NCI-H460 (cell line): ENCODE results near the gene KLHL22. TPM values are rescaled to one million over a fixed set of nuclear protein-coding genes. Genes with fewer than 3 reads are reported as not detected.
A peak's percentile ranks its signal among the peaks of the same experiment; 100 is the strongest.
"Not testable (repeated sequence)": the region's sequence is repeated elsewhere in the genome, so short reads cannot be mapped to it uniquely, and the experiment has no call there.

Experiments used
- DNase-seq: peaks from one replicate; pipeline ENCODE4 v3.0.0-alpha.2; 2016; ENCODE audit warnings: low read depth; ENCODE audit errors: extremely low read depth
- total RNA-seq: library from RNA; depleted of rRNA; stranded (reverse); fragments of >200 nt; shearing (Covaris generic); gene quantifications from 2 replicates; pipeline ENCODE4 v1.2.3, GENCODE V29; 2014

KLHL22 gene
- total RNA-seq, 1 experiment from 2014 or later: 8.7 TPM

GRCh38 chr22:20423906-20424551, 71.6 kb downstream of the KLHL22 start:
- no peak for DNase-seq

DNA sequence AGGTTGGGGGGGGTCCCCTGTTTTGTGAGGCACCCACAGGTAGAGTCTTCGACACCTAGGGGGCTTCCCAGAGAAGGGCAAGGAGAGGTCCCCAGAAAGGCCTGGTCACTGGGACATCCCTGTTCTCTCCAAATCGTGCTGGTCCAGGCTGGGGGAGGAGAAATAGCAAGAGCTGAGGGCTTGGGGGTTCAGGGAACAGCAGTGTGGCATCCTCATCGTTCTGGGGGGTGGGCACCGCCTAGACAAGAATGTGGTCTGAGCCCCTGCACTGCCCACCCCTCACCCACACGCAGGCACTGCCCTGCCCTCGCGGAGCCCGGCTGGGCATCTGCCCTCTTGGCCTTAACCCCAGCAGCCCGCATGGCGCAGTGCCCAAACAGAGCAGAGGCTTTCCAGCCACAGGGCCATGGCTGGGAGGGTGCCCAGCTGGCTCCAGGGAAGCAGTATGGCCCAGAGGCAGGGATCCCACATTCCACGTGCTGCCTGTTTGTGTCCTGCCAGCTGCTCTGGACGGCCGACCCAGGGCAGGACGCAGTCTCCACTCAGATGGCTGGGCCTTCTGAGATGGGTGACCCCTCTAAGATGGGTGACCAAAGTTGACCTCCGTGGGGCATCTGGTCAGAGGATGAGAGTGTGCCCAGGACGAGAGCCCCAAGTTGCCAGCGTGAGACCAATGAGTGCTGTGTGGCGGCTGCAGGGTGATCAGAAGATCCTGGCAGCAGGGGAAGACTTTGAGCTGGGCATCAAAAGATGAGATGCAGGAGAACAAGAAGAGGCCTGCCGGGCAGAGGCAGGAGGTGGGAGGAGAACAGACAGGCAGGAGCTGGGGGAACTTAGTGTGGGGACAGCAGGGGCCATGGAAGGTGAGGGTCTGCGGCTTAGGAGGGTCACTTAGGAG, 72.3 kb downstream of the KLHL22 start:
- DNase-seq: no peak

- no peak for DNase-seq
These were observed 73.2 kb downstream of the KLHL22 start for GRCh38 chr22:20422271-20423007.

DNA sequence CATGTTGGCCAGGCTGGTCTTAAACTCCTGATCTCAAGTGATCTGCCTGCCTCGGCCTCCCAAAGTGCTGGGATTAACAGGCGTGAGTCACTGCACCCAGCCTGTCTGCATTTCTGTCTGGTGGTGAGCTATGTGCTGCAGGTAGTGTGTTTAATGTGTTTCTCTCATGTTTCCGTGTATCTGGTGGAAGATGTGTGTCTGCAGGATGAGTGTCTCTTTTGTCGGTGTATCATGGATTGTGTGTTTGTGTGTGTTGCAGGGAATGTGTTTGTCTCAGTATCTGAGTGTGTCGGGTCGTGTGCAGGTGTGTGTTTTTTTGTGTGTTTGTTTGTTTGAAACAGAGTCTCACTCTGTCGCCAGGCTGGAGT, 74.1 kb downstream of the KLHL22 start:
- no peak for DNase-seq

DNA sequence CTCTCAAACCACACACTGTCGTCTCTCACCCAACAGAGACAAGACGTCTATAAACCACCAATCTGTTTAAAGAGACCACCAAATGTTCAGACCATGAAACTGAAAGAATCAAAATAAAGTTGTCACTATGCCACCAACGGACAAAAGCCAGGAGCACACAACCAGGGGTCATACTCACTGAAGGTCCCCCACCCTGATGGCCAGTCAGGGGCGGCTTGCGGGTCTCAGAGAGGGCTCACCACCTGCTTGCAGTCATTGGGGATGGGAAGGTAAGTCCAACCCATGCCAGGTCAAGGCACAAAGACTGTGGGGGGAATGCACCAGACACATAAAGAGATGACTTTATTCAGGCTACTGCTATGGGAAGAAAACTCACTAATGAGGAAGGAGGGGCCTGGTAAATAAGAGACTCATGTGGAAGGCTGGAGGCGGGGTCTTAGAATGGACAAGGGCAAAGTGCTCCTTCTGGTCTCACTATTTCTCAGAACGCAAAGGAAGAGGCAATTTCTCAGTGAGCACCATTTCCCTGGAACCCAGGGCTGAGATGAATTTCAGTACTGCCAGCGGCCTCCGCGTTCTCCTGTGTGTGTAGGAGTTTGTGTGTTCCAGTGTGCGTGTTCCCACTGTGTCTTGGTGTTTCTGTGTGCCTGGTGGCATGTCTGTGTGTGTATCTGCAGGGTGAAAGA, 75.3 kb downstream of the KLHL22 start:
- no peak for DNase-seq

DNA sequence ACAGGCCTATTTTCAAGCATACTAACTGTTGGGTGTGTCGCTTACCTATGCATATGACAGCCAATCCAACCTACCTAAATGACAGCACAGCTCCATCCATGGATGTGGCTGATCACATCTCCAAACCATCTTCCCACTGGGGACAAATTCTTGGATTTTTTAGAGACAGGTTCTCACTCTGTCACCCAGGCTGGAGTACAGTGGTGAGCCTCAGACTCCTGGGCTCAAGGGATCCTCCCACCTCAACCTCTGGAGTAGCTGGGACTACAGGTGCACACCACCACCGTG, 76.0 kb downstream of the KLHL22 start:
- no peak for DNase-seq

- DNase-seq: peak; percentile 56
These were observed 77.3 kb downstream of the KLHL22 start for GRCh38 chr22:20418211-20418788.

- DNase-seq: not testable (repeated sequence)
These were observed 79.9 kb downstream of the KLHL22 start for GRCh38 chr22:20415699-20416098.

- DNase-seq: not testable (repeated sequence)
These were observed 80.4 kb downstream of the KLHL22 start for GRCh38 chr22:20415241-20415640.

- no peak for DNase-seq
These were observed 81.1 kb downstream of the KLHL22 start for GRCh38 chr22:20414450-20414849.

GRCh38 chr22:20414059-20414440, 81.5 kb downstream of the KLHL22 start:
- DNase-seq: no peak

DNA sequence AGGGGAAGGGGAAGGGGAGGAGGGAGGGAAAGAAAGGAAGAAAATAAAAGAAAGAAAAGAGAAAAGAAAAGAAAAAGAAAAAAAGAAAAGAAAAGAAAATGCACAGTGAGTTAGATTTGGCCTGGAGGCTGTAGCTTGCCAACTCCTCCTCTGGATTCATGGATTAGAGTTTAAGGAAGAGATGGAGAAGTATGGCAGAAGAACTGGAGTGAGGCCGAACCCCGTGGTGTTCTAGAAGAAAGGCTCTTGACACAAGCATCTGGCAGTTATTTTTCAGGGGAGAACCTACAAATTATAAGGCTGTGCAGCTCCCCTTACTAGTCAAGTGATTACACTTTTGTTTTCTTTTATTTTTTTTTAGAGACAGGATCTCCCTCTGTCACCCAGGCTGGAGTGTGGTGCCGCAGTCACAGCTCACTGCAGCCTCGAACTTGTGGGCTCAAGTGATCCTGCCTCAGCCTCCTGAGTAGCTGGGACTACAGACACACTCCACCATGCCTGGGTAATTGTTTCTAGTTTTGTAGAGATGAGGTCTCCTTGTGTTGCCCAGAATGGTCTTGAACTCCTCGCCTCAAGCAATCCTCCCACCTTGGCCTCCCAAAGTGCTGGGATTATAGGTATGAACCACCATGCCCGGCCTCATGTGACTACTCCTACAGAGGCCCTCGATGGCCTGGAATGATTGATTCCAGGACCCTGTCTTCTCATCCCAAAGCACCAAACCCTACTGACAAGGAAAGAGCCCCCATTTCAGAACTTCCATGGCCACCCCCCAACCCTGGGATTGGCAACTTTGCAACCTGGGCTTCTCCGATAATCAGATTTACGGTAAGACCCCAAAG, 82.2 kb downstream of the KLHL22 start:
- DNase-seq: no peak

DNA sequence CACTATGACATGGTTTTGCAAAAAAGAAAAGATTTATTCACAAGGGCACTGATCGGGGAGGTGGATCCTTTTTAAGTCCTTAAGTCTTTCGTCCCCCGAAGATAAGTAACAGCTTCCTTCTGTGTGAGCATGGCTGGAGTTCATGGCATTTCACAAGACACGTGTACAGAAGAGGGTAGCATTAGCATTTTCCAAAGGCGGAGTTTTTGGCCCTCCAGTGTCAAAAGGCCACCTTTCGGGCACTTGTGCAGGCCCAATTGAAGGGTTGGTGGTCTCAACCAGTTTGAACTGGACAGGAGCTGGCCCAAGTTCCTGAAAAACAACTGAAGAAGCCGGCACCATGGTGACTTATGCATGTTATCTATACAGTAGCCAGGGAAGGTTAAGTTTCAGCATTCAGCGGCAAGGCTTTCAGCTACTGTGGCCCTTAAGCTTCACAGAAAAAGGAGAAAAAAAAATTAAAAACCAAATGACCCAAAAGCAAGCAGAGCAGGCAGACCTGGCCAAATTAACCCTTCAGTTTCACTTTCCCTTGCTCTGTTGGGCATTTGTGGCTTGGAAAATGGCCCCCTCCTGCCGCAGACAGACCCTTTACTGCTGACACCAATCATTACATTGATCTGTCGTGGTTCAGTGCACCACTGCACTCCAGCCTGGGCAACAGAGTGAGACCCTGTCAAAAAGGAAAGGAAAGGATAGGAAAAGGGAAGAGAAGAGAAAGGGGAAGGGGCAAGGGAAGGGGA, 83.0 kb downstream of the KLHL22 start:
- DNase-seq: no peak

DNA sequence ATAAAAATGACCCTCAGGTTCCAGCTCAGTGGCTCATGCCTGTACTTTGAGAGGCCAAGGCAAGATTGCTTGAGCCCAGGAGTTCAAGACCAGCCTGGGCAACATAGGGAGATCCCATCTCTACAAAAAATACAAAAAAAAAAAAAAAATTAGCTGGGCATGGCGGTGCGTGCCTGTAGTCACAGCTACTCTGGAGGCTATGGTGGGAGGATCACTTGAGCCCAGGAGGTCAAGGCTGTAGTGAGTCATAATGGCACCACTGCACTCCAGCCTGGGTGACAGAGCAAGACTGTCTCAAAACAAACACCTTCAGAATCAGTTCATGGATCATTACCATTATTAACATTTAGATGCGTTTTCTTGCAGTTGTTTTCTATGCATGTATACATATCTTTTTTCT, 86.2 kb downstream of the KLHL22 start:
- DNase-seq: not testable (repeated sequence)

DNA sequence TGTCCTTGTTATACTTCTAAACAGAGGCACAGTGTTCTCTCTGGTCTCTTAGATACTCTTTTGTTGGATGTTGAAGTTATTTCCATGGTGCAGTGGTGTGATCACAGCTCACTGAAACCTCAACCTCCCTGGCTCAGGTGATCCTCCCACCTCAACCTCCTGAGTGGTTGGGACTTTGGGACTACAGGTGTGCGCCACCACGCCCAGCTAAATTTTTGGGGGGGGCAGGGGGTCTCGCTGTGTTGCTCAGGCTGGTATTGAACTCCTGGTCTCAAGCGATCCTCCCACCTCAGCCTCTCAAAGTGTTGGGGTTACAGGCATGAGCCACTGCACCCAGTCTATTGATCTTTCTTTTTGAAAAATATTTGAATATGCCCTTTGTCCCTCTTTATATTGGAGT, 86.7 kb downstream of the KLHL22 start:
- DNase-seq: no peak

DNA sequence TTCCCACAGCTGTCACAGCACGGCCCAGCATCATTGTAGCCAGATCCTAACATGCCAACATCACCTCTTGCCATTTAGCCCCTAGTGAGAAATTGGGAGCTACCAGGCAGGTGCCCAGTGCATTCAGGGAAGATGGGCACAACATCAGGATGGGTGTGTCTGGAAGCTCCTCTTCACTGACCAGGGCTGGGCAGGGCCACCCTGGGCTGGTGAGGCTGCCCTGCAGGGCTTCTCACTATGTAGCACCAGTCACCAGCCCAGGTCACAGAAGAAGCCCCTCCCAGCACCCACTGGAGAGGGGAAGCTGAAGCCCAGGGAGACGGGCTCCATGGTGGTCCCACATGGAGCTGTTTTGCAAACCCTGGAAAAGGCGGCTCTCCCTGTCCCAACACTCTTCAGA, 87.8 kb downstream of the KLHL22 start:
- no peak for DNase-seq

GRCh38 chr22:20406686-20407408, 88.7 kb downstream of the KLHL22 start:
- DNase-seq: no peak

- DNase-seq: no peak
These were observed 89.5 kb downstream of the KLHL22 start for GRCh38 chr22:20405931-20406685.
